ENCODE results near the gene AP4E1.

AP4E1 gene

GRCh38 chr15:50880651-50881114 is 27.8 kb upstream of the AP4E1 start:
- no peak overlapping the region for H3K4me3 ChIP-seq (ENCODE audit: low read depth, low read length)
- no peak for TF ChIP-seq CTCF (IDR thresholded peaks at IDR 0.05; ENCODE audit: low read depth, low read length)

GRCh38 chr15:50881121-50882048 is 27.1 kb upstream of the AP4E1 start:
- H3K4me3 ChIP-seq (ENCODE audit: low read depth, low read length) = no peak overlapping the region
- TF ChIP-seq CTCF (IDR thresholded peaks at IDR 0.05; ENCODE audit: low read depth, low read length) = no peak

GRCh38 chr15:50883903-50884302 is 24.6 kb upstream of the AP4E1 start:
- no peak for TF ChIP-seq CTCF (IDR thresholded peaks at IDR 0.05; ENCODE audit: low read depth, low read length)
- H3K4me3 ChIP-seq (ENCODE audit: low read depth, low read length) = no peak overlapping the region

- TF ChIP-seq CTCF (IDR thresholded peaks at IDR 0.05; ENCODE audit: low read depth, low read length) = no peak
- no peak overlapping the region for H3K4me3 ChIP-seq (ENCODE audit: low read depth, low read length)
Measured at GRCh38 chr15:50884540-50884939, 23.9 kb upstream of the AP4E1 start.

- TF ChIP-seq CTCF (IDR thresholded peaks at IDR 0.05; ENCODE audit: low read depth, low read length) = no peak
- H3K4me3 ChIP-seq (ENCODE audit: low read depth, low read length) = no peak overlapping the region
Measured at GRCh38 chr15:50886139-50886467, 22.4 kb upstream of the AP4E1 start.

- H3K4me3 ChIP-seq (ENCODE audit: low read depth, low read length) = no peak overlapping the region
- no peak for TF ChIP-seq CTCF (IDR thresholded peaks at IDR 0.05; ENCODE audit: low read depth, low read length)
Measured at GRCh38 chr15:50886611-50887345, 21.7 kb upstream of the AP4E1 start.

- no peak for TF ChIP-seq CTCF (IDR thresholded peaks at IDR 0.05; ENCODE audit: low read depth, low read length)
- no peak overlapping the region for H3K4me3 ChIP-seq (ENCODE audit: low read depth, low read length)
Measured at GRCh38 chr15:50888054-50888453, 20.4 kb upstream of the AP4E1 start.

All from WI38 (cell line).